ENCODE data around the gene IL17REL.

IL17REL gene

GRCh38 chr22:50012211-50013181, at the start of gene IL17REL:
TSS of gene IL17REL (minus strand) at chr22:50012765. CDS start at chr22:50012646, 119 bp downstream.
- no peak for DNase-seq (ENCODE audit: low read depth in 2 of 2)

GRCh38 chr22:50061824-50062355, 49.3 kb upstream of the IL17REL start:
- DNase-seq (ENCODE audit: low read depth in 2 of 2) = no peak

- no peak for DNase-seq (ENCODE audit: low read depth in 2 of 2)
Observed at GRCh38 chr22:50061141-50061823, 48.7 kb upstream of the IL17REL start.

GRCh38 chr22:50060441-50061140, 48.0 kb upstream of the IL17REL start:
- no peak for DNase-seq (ENCODE audit: low read depth in 2 of 2)

- no peak for DNase-seq (ENCODE audit: low read depth in 2 of 2)
Observed at GRCh38 chr22:50059881-50060262, 47.3 kb upstream of the IL17REL start.

GRCh38 chr22:50058906-50059880, 46.6 kb upstream of the IL17REL start:
- DNase-seq (ENCODE audit: low read depth in 2 of 2) = peak; percentile 4 to 6

GRCh38 chr22:50058061-50058905, 45.7 kb upstream of the IL17REL start, which contains the start of gene TTLL8:
TSS of gene TTLL8 (minus strand) at chr22:50058298.
- no peak for DNase-seq (ENCODE audit: low read depth in 2 of 2)

- DNase-seq (ENCODE audit: low read depth in 2 of 2) = no peak
Observed at GRCh38 chr22:50057278-50058060, 44.9 kb upstream of the IL17REL start.

- DNase-seq (ENCODE audit: low read depth in 2 of 2) = no peak
Observed at GRCh38 chr22:50056214-50056972, 43.8 kb upstream of the IL17REL start.

GRCh38 chr22:50053861-50054260, 41.3 kb upstream of the IL17REL start:
- DNase-seq (ENCODE audit: low read depth in 2 of 2) = no peak

GRCh38 chr22:50051930-50052329, 39.4 kb upstream of the IL17REL start:
- DNase-seq (ENCODE audit: low read depth in 2 of 2) = no peak

GRCh38 chr22:50049299-50050195, 37.0 kb upstream of the IL17REL start:
- DNase-seq (ENCODE audit: low read depth in 2 of 2) = no peak

GRCh38 chr22:50048836-50049235, 36.3 kb upstream of the IL17REL start:
- DNase-seq (ENCODE audit: low read depth in 2 of 2) = no peak

GRCh38 chr22:50048061-50048765, 35.6 kb upstream of the IL17REL start:
- no peak for DNase-seq (ENCODE audit: low read depth in 2 of 2)

- DNase-seq (ENCODE audit: low read depth in 2 of 2) = no peak
Observed at GRCh38 chr22:50047346-50047745, 34.8 kb upstream of the IL17REL start.

GRCh38 chr22:50046481-50047245, 34.1 kb upstream of the IL17REL start:
- DNase-seq (ENCODE audit: low read depth in 2 of 2) = no peak
